Adrenal gland (tissue), 5 donors: ENCODE measurements around the gene EIF4G3.

Experiments used
- POLR2A ChIP-seq, 2 donors: fragments of 450-650 bp; IDR thresholded peaks; one replicate each; pipeline ENCODE4 v1.6.1; 2017; ENCODE audit warnings: antibody characterized with exemption in 2 of 2, mild to moderate bottlenecking in 2 of 2, moderate library complexity in 1 of 2
- TF ChIP-seq, protein P1 (sequence below), 6 experiments: fragments of 450-650 bp in 4 of 6; fragments of 200-600 bp in 2 of 6; sonication (generic) in 1 of 6; IDR thresholded peaks; 1 replicate in 5 of 6; 2 replicates in 1 of 6; pipeline versions ENCODE4 v1.5.1 to v1.8.0; 2016 to 2021; ENCODE audit warnings: antibody characterized with exemption in 6 of 6, mild to moderate bottlenecking in 2 of 6, moderate library complexity in 1 of 6
- donor health status: DM: no; HTN: no; CAD: no.

GRCh38 chr1:21157868-21158267, 18.8 kb downstream of the EIF4G3 start:
- TF ChIP-seq, protein P1, sequence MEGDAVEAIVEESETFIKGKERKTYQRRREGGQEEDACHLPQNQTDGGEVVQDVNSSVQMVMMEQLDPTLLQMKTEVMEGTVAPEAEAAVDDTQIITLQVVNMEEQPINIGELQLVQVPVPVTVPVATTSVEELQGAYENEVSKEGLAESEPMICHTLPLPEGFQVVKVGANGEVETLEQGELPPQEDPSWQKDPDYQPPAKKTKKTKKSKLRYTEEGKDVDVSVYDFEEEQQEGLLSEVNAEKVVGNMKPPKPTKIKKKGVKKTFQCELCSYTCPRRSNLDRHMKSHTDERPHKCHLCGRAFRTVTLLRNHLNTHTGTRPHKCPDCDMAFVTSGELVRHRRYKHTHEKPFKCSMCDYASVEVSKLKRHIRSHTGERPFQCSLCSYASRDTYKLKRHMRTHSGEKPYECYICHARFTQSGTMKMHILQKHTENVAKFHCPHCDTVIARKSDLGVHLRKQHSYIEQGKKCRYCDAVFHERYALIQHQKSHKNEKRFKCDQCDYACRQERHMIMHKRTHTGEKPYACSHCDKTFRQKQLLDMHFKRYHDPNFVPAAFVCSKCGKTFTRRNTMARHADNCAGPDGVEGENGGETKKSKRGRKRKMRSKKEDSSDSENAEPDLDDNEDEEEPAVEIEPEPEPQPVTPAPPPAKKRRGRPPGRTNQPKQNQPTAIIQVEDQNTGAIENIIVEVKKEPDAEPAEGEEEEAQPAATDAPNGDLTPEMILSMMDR (IDR thresholded peaks at IDR 0.05) = no peak
- no peak for TF ChIP-seq POLR2A (IDR thresholded peaks at IDR 0.05)
